ENCODE measurements around the gene PRKCI. TPM values are rescaled to one million over a fixed set of nuclear protein-coding genes. Genes with fewer than 3 reads are reported as not detected.
"Not testable (repeated sequence)": the region's sequence is repeated elsewhere in the genome, so short reads cannot be mapped to it uniquely, and the experiment has no call there.

Gene PRKCI
- total RNA-seq, 1 experiment from 2014 or later: 38.8 TPM

DNA sequence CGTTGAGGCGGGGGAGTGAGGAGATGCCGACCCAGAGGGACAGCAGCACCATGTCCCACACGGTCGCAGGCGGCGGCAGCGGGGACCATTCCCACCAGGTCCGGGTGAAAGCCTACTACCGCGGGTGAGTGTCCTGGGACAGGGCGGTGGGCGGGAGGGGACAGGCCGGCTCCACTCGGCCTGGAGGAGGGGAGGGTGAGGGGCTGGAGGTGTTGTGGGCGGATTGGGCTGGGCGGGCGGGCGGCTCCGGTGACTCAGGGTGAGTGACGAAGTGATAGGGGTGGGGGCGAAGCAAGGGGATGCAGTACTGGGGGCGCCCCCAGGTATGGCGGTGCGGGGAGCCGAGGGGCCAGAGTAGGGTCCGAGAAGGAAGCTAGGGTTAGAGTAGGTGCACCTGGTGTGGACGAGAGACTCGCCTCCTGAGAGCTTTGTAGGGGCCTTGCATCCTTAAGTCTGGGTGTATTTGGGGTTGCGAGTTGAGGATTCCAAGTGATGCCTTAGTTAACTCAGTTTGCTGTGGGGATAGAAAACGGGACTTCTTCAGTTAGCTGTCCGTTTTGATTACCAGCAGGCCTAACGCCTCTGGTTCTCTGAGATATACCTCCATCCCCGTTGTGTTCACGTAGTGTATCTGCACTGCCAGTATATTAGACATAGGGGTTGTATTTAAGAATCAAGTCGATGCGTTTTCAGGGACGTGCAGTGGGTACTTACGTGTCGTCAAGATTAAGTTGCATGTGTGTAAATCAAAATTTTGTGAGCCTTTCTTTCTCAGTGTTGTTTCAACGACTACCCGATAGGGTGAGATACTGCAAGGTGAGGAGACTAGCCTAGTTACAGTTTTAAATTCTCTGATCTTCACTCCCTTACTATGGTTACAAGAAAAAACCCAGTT is 670 bp downstream of the PRKCI start:
- no peak for DNase-seq (ENCODE audit: extremely low read depth, low read depth)

- DNase-seq (ENCODE audit: extremely low read depth, low read depth): no peak
Measured at GRCh38 chr3:170225166-170225565, 2.9 kb downstream of the PRKCI start.

- no peak for DNase-seq (ENCODE audit: extremely low read depth, low read depth)
Measured at GRCh38 chr3:170226426-170226960, 4.3 kb downstream of the PRKCI start.

- DNase-seq (ENCODE audit: extremely low read depth, low read depth): no peak
Measured at GRCh38 chr3:170228093-170228766, 6.0 kb downstream of the PRKCI start.

- no peak for DNase-seq (ENCODE audit: extremely low read depth, low read depth)
Measured at GRCh38 chr3:170232266-170232665, 10.0 kb downstream of the PRKCI start.

- no peak for DNase-seq (ENCODE audit: extremely low read depth, low read depth)
Measured at GRCh38 chr3:170233530-170233929, 11.3 kb downstream of the PRKCI start.

DNA sequence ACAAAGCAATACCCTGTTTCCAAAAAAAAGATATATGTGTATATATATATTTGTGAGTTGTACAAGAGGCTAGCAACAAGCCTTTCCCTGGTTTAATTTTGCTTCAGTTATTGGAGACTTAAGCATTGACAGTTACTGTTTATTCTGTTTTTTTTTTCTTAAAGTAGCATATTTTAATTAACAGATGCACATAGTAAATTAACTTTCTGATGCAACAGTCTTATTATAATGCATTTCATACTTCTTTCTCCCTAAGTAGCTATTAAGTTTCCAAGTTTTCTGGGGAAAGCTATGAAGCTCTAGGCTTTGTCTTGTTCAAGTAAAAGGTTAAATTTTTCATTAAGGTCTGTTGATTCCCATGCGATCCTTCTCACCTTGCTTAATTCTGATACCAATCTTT is 17.9 kb downstream of the PRKCI start:
- DNase-seq (ENCODE audit: extremely low read depth, low read depth): no peak

- DNase-seq (ENCODE audit: extremely low read depth, low read depth): no peak
Measured at GRCh38 chr3:170240671-170241070, 18.4 kb downstream of the PRKCI start.

DNA sequence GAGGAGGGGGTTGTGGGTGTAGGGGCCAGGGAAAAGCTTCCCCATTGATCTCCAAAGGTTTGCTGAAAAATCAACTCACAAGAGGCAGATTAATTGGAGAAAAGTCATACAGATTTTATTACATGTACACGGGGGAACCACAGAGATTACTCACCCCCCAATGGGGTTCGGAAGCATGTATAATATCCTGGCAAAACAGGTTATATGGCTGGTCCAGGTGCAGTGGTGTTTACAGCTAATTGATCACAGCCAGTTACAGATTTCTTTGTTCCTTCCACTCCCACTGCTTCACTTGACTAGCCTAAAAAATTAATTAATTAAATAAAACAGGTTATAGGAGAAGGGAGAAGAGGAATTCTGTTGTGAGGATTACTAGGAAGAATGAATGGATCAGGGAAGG is 22.4 kb downstream of the PRKCI start:
- DNase-seq (ENCODE audit: extremely low read depth, low read depth): no peak

DNA sequence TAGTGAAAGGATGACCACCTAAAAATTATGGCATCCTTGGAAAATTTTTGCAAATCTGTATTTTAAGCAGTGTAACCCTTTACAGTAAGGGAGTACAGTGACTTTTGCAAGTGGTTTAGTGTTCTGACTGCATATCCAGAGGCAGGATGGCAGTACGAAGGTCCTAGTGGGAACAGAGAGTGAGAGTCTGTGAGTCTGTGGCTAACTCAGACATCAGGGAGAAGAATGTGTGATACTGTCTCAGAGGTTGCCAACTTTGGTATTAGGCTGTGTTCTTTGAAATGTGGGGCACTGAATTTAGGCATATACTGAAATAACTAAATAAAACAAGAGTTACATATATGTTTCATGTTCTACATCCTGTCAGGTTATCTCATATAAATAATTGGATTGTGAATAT is 25.7 kb downstream of the PRKCI start:
- no peak for DNase-seq (ENCODE audit: extremely low read depth, low read depth)

GRCh38 chr3:170256597-170256996 is 34.4 kb downstream of the PRKCI start:
- no peak for DNase-seq (ENCODE audit: extremely low read depth, low read depth)

GRCh38 chr3:170257145-170257544 is 34.9 kb downstream of the PRKCI start:
- DNase-seq (ENCODE audit: extremely low read depth, low read depth): no peak

GRCh38 chr3:170258105-170258487 is 35.9 kb downstream of the PRKCI start:
- no peak for DNase-seq (ENCODE audit: extremely low read depth, low read depth)

DNA sequence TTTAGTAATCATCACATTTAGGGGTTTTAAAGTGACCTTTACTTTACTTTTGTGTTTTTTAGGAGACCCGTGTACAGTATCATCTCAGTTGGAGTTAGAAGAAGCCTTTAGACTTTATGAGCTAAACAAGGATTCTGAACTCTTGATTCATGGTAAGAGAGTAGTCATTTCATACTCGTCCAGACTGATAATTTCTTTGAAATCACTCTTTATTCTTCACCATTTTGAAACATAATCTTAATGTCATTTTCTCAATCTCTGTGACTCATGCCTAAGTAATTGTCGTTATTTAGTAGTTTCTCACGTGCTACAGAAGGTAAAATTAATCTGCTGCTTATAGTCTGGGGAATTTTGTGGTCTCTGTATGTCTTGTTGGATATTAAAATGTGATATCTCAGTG is 37.7 kb downstream of the PRKCI start:
- no peak for DNase-seq (ENCODE audit: extremely low read depth, low read depth)

DNA sequence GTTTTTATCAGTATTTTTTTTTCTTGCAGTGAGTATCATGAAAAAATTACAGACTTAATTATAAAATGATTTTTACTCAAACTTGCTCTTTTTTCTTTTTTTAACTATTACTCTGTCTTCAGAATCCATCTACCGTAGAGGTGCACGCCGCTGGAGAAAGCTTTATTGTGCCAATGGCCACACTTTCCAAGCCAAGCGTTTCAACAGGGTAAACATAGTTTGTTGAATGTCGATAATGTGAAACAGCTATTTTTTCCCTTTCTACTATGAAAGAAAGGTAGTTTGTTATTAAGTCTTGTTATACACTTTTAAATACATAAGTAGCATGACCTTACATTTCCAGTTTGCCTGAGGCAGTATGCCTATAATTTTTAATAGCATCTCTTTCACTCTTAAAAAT is 45.6 kb downstream of the PRKCI start:
- no peak for DNase-seq (ENCODE audit: extremely low read depth, low read depth)

DNA sequence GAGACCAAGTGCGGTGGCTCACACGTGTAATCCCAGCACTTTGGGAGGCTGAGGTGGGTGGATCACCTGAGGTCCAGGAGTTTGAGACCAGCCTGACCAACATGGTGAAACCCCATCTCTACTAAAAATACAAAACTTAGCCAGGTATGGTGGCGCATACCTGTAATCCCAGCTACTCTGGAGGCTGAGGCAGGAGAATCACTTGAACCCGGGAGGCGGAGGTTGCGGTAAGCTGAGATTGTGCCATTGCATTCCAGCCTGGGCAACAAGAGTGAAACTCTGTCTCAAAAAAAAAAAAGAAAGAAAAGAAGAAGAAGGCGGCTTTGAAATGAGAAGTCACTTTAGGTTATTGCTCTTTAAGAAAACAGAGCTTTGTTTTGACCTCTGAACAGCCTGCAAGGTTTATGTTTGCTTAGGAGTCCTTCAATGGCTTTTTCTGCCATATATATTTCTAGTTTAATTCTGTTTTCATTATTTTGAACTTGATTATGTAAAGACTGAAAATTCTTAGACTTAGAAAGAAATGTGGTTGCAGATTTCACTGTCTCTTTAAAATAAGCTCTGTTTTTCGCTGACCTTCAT is 47.5 kb downstream of the PRKCI start:
- not testable (repeated sequence) for DNase-seq (ENCODE audit: extremely low read depth, low read depth)

DNA sequence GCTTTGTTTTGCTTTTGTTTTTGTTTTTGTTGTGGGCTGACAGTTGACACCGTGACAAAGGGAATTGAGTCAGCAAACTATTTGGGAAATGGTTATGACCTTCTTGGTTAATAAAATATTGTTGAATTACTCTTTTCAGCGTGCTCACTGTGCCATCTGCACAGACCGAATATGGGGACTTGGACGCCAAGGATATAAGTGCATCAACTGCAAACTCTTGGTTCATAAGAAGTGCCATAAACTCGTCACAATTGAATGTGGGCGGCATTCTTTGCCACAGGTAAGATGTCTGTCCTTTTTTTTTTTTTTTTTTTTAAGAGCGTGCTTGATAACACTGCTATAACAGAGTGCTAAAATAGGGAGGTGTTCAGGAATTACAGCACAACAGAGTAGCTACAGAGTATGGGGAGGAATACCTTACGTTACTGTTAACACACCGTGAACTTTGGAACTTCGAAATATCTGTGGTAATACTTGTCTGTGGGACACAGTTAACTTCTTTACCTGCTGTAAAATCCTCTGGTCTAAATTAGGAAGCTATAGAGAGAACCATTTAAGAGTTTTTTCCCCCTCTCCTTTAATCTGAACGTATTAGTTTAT is 48.2 kb downstream of the PRKCI start:
- DNase-seq (ENCODE audit: extremely low read depth, low read depth): no peak

DNA sequence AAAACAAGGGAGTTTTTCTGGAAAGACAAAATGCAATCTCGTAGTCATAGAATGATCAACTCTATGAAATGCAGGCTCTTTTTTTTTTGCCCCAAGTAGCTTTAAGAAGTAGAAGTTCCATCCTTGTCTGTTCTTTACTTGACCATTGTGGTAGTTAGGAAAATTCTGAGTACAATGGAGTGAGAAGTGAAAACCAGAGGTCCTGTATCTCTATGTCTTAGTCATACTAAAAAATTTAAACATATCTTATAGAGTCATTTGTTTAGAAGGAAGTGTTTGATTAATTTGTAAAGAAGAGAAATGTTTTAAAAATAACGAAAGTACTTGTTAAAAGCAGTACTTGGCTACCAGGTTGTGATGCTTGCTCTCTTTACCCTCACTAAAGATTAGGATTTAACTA is 52.4 kb downstream of the PRKCI start:
- DNase-seq (ENCODE audit: extremely low read depth, low read depth): no peak

DNA sequence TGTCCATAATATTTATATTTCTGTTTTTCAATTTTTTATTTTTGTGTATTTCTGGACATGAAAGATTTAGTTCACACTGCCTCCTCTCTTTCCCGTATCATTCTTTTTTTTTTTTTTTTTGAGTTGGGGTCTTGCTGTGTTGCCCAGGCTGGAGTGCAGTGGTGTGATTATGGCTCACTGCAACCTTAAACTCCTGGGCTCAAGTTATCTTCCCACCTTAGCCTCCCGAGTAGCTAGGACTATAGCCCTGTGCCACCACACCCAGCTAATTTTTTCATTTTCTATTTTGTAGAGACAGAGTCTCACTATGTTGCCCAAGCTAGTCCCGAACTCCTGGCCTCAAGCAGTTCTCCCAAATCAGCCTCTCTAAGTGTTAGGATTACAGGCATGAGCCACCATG is 53.6 kb downstream of the PRKCI start:
- DNase-seq (ENCODE audit: extremely low read depth, low read depth): no peak

GRCh38 chr3:170277311-170277710 is 55.1 kb downstream of the PRKCI start:
- not testable (repeated sequence) for DNase-seq (ENCODE audit: extremely low read depth, low read depth)
